Prostate gland (tissue), 2 donors: ENCODE data around the gene MYO1B.

Experiments used
- POLR2AphosphoS5 ChIP-seq: sonication (generic); formaldehyde crosslinking; IDR thresholded peaks from one replicate; pipeline ENCODE4 v1.6.1; 2017; ENCODE audit warnings: antibody characterized with exemption
- TF ChIP-seq, protein P1 (sequence below), 4 experiments: fragments of 200-600 bp in 2 of 4; fragments of 450-650 bp in 2 of 4; sonication (generic) in 2 of 4; IDR thresholded peaks; 1 replicate in 3 of 4; 2 replicates in 1 of 4; pipeline ENCODE4 v1.5.1; 2016 to 2019; ENCODE audit warnings: antibody characterized with exemption in 4 of 4, mild to moderate bottlenecking in 2 of 4, moderate library complexity in 2 of 4

DNA sequence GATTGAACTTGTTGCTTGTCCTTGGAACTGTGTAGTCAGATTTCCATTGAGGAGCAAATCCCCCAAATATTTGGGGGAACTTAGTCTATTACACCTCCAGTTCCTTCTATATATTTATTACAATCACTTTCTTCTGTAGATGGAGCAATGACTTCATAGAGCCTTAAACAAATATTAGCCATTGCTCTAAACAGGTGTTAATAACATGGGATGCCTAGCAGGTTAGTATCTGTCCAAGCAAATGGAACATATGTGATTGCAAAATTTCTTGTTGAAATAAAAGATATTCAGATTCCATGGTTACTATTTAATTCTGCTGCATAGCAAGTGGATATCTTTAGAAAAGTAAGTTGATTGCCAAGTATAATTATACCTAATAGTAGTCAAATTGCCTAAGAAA, 225.1 kb downstream of the MYO1B start:
- TF ChIP-seq POLR2AphosphoS5 = no peak
- TF ChIP-seq, protein P1, sequence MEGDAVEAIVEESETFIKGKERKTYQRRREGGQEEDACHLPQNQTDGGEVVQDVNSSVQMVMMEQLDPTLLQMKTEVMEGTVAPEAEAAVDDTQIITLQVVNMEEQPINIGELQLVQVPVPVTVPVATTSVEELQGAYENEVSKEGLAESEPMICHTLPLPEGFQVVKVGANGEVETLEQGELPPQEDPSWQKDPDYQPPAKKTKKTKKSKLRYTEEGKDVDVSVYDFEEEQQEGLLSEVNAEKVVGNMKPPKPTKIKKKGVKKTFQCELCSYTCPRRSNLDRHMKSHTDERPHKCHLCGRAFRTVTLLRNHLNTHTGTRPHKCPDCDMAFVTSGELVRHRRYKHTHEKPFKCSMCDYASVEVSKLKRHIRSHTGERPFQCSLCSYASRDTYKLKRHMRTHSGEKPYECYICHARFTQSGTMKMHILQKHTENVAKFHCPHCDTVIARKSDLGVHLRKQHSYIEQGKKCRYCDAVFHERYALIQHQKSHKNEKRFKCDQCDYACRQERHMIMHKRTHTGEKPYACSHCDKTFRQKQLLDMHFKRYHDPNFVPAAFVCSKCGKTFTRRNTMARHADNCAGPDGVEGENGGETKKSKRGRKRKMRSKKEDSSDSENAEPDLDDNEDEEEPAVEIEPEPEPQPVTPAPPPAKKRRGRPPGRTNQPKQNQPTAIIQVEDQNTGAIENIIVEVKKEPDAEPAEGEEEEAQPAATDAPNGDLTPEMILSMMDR (IDR thresholded peaks at IDR 0.05) = no peak
